Measurements from ENCODE around the gene SSC5D.

Gene SSC5D

DNA sequence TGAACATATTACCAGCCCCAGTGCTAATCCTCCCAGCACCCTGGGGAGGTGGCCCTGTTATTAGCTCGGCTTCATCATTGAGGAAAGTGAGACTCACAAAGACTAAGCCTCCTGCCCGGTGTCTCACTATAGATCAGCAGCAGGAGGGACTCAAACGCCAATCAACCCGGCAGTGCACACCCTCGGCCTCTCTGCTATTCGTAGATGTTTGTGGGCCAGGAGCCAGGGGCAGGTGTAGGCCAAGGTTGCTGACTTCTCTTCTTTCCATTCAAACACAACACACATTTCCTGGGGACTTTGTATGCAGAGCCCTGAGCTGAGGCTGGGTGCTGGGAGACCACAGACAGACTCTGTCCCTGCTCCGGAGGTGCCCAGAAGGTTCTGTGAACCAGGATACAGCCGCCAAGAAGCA lies 66.5 kb downstream of the SSC5D start:
- no peak for DNase-seq (ENCODE audit: low spot score)

GRCh38 chr19:55559684-55560083 lies 71.4 kb downstream of the SSC5D start:
- DNase-seq (ENCODE audit: low spot score), result no peak

- no peak for DNase-seq (ENCODE audit: low spot score)
These were observed 75.0 kb downstream of the SSC5D start for GRCh38 chr19:55563261-55563690.

- DNase-seq (ENCODE audit: low spot score), result no peak
These were observed 78.6 kb downstream of the SSC5D start for GRCh38 chr19:55566823-55567222.

DNA sequence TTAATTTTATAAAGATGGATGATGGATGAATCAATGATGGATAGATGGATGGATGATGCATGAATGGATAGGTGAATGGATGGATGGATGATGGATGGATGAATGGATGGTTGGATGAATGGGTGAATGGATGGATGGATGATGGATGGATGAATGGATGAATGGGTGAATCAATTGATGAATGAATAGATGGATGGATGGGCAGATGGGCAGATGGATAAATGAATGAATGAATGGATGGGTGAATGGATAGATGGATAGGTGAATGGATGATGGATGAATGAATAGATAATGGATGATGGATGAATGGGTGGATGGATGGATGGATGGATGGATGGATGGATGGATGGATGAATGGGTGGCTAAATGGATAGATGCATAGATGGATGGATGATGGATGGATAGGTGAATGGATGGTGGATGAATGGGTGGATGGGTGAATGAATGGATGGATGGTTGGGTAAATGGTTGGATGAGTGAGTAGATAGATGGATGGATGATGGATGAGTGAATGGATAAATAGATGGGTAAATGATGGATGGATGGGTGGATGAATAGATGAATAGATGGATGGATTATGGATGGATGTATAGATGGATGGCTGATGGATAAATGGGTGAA lies 79.6 kb downstream of the SSC5D start:
- DNase-seq (ENCODE audit: low spot score), result no peak

Measured in CD4-positive, alpha-beta T cell treated with Interleukin-15 for 4 hours (primary cell).